ENCODE data around the gene PEX6.

DNA sequence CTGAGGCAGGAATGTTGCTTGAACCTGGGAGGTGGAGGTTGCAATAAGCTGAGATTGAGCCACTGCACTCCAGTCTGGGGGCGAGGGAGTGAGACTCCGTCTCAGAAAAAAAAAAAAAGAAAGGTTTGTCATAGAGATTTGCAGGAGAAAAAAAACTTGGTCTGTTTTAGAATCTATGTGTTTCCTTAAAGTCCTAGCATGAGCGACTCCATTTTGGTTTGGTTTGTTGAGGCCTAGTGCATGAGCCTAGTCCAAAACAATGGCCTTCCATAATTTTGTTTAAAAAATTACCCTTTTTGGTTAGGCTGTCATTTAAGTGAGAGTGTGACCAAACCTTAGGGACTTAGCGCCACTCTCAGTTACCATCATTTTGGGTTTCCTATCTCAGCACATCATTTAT is 26.6 kb downstream of the PEX6 start:
- TF ChIP-seq EZH2 (IDR thresholded peaks at IDR 0.05; ENCODE audit: low read depth) = no peak
- TF ChIP-seq, protein P1, sequence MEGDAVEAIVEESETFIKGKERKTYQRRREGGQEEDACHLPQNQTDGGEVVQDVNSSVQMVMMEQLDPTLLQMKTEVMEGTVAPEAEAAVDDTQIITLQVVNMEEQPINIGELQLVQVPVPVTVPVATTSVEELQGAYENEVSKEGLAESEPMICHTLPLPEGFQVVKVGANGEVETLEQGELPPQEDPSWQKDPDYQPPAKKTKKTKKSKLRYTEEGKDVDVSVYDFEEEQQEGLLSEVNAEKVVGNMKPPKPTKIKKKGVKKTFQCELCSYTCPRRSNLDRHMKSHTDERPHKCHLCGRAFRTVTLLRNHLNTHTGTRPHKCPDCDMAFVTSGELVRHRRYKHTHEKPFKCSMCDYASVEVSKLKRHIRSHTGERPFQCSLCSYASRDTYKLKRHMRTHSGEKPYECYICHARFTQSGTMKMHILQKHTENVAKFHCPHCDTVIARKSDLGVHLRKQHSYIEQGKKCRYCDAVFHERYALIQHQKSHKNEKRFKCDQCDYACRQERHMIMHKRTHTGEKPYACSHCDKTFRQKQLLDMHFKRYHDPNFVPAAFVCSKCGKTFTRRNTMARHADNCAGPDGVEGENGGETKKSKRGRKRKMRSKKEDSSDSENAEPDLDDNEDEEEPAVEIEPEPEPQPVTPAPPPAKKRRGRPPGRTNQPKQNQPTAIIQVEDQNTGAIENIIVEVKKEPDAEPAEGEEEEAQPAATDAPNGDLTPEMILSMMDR (conservative IDR thresholded peaks at IDR 0.05) = no peak

All from PC-9 (cell line).